GM21786 (cell line): Measurements from ENCODE around the gene UBE2J2.

Experiments
- ATAC-seq: cut with Tn5 transposase; IDR thresholded peaks from one replicate; pipeline ENCODE4 v1.9.1; 2021; ENCODE audit not compliant: unreplicated experiment

UBE2J2 gene

GRCh38 chr1:1229770-1230169 lies 43.9 kb downstream of the UBE2J2 start:
- ATAC-seq, result no peak

- ATAC-seq, result no peak
Measured at GRCh38 chr1:1228596-1229321, 44.9 kb downstream of the UBE2J2 start.

- no peak for ATAC-seq
Measured at GRCh38 chr1:1228187-1228586, 45.5 kb downstream of the UBE2J2 start.

DNA sequence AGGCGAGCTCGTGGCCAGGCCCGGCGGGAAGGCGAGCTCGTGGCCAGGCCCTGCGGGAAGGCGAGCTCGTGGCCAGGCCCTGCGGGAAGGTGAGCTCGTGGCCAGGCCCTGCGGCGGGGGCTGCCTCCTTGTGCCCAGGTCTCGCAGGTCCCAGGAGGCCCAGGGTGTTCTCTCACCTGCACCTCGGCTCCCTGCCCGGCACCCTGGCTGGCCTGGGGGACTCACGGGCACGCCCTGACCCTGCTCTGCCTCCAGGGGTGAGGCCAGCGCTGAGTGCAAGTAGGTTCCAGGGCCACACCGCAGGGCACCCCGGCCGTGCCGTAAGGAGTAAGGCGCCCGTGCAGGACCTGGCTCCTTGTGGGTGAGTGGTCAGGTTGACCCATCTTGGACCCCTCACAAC lies 46.3 kb downstream of the UBE2J2 start:
- no peak for ATAC-seq

DNA sequence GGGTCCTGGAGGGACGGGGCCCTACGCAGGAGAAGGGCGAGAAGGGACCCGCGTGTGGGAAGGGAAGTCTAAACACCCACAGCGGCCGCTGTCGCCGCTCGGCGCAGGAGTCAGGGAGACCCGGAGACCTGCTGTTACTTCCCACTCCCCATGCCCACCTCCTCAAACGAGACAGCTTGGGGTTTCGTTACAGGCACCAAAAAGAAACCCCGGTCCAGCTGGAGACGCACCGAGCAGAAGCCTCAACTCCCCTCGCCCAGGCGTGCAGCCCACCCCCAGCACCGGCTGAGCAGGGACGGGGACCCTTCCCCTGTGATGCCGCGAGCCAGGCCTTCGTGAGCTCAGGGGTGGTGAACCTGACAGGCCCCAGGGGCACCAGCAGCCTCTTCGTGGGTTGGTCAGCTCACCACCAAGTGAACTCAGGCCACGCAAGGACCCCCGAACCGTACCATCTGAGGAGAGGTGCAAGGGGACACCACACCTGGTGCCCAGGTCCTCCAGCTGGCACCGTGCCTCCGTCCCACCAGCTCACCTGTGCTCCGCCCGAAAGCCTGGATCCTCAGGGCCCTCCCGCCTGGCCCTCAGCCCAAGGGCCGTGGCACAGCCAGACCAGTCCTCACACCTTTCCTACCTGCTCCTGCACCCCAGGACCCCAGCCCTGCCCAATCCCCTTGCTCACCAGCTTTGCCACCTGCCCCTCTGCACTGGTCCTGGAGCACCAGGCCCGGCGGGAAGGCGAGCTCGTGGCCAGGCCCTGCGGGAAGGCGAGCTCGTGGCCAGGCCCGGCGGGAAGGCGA lies 46.9 kb downstream of the UBE2J2 start:
- ATAC-seq, result no peak

- ATAC-seq, result no peak
Measured at GRCh38 chr1:1225913-1226312, 47.7 kb downstream of the UBE2J2 start.

DNA sequence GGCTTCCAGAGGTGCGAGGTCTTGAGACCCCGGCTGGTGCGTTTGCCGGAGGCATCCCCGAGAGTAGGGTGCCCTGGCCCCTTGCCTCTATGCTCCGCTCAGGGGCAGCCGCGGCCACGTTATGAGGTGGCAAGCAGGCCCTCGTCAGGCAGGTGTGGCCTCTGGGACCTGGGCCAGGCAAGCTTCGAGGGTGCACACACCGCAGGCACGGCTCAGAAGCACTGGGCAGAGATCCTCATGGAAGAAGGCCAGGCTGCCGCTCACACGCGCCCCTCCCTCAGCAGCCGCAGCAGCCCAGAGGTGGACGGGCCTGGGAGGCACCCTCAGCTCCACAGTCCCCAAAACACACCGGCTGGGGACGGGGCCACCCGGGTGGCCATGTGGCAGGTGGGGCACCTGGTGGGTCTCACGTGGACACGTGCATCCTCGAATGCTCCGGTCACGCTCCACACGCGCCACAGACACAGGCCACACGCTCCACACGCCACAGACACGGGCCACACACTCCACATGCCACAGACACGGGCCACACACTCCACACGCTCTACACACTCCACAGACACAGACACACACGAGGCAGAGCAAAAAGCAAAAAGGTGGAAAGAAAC lies 48.3 kb downstream of the UBE2J2 start:
- no peak for ATAC-seq

- ATAC-seq, result no peak
Measured at GRCh38 chr1:1223891-1224290, 49.8 kb downstream of the UBE2J2 start.

- ATAC-seq, result no peak
Measured at GRCh38 chr1:1223321-1223720, 50.3 kb downstream of the UBE2J2 start.

GRCh38 chr1:1222575-1223225 lies 51.0 kb downstream of the UBE2J2 start:
- no peak for ATAC-seq

GRCh38 chr1:1221887-1222574 lies 51.6 kb downstream of the UBE2J2 start:
- no peak for ATAC-seq

DNA sequence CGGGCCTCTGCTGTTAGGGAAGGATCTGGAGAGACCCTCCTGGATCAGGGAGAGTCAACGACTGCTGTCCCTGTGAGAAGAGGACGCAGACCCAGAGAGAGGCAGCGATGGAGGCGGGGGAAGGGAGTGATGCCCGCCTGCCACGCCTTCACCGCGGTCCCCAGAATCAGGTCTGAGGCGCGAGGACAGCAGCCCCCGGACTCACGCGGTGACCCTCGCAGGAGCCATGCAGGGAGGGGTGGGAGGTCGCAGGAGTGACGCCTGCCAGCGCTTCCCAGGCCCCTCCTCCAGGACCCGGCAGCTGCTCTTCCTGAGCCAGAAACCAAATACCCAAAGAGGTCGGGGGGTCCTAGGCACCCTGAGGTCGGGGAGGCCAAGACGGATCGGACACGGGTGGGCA lies 53.5 kb downstream of the UBE2J2 start:
- ATAC-seq, result no peak

- ATAC-seq, result no peak
Measured at GRCh38 chr1:1219341-1219740, 54.3 kb downstream of the UBE2J2 start.

DNA sequence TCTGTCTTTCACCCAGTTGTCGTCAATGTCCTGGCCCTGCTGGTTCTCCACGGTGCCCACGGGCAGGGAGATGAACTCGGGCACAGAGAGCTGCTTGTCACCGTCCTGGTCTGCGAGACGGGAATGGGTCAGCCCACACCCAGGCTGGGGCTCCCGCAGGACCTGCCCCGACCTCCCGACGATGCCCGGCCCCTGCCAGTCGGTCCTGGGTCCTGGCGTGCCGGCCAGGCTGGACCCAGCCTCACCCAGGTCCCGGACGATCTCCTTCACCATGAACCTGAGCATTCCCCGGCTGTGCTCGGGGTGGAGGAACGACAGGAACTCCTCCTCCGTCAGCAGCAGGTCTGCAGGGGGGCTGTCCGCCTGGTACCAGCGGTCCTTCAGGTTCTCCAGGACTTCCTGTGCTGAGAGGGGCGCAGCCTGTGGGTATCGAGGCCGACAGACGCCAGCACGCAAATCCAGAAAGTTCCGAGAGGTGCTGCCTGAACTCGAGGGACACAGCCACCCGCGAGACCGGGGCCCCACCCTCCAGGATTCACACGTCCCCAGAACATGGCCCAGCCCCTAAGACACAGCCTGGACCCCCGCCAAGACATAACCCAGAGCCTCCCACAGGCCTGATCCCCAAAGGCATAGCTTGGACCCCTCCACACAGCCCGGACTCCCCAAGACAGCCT lies 55.0 kb downstream of the UBE2J2 start:
- no peak for ATAC-seq

- ATAC-seq, result no peak
Measured at GRCh38 chr1:1217621-1218523, 55.8 kb downstream of the UBE2J2 start.

GRCh38 chr1:1216770-1217620 lies 56.7 kb downstream of the UBE2J2 start:
- ATAC-seq, result no peak

- no peak for ATAC-seq
Measured at GRCh38 chr1:1215881-1216605, 57.6 kb downstream of the UBE2J2 start.
